NCI-H1092 treated with DMSO at 0.1 percent for 48 hours (cell line): ENCODE results near the gene CEP70.
"Not testable (repeated sequence)": the region's sequence is repeated elsewhere in the genome, so short reads cannot be mapped to it uniquely, and the experiment has no call there.

ENCODE experiments used
- DNase-seq: peaks from one replicate; lab custom pipeline; 2025; lab: John Stamatoyannopoulos, UW

Gene CEP70

DNA sequence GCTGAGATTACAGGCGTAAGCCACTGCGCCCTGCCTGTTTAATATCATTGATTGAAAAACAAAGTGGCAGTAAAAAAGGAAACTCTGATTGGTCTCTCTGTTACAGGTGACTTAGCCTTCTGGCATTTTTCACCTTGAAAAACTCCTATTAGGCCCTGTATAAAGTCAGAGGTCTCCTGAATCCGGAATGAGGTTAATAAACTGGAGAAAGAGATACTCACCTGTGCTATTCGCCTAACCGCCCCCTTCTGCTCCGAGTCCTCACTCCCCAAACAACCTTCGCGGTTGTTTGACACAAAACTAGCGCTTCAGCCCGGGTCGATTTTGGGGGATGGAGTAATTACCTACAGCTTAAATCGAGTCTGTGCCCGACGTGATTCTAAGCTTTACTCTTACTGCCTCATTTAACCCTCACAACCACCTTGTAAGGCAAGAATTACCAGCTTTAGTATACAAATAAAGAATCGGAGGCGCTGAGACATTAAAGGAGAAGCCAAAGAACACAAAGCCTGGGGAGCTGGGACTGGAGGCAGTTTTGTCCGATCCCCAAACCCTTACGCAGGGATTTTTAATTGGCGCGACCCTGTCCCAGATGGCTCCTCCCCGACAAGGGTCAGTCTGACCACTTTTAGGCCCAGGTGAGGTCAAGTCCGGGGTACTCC lies 441 bp downstream of the CEP70 start:
- DNase-seq = no peak

DNA sequence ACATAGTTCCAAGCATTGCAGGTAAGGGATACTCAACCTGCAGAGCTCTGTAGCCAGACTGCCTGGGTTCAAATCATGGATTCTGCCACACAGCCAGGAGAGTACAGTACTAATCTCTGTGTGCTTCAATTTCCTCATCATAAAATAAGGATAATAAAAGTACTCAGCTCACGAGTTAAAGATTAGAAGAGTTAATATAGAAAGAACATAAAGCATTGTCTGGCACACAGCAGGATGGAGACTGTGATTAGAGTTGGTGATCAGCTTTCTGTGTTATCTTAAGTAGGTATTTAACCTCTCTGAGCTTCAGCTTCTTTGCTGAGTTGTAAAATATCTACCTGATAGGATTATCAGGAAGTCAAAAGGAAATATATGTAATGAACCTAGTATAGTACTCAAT lies 2.7 kb downstream of the CEP70 start:
- DNase-seq = no peak

DNA sequence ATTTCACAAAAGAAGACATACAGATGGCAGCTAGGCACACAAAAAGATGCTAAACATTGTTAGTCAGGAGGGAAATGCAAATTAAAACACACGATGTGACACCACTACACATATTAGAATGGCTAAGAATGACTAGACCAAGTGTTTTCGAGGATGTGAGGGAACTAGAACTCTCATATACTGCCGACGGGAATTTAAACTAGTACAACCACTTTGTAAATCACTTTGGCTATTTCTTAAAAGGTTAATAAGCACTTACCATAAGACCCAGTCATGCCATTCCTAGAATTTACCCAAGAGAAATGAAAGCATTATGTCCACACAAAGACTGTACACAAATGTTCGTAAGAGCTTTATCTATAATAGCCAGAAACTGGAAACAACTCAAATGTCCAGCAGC lies 5.6 kb downstream of the CEP70 start:
- no peak for DNase-seq

DNA sequence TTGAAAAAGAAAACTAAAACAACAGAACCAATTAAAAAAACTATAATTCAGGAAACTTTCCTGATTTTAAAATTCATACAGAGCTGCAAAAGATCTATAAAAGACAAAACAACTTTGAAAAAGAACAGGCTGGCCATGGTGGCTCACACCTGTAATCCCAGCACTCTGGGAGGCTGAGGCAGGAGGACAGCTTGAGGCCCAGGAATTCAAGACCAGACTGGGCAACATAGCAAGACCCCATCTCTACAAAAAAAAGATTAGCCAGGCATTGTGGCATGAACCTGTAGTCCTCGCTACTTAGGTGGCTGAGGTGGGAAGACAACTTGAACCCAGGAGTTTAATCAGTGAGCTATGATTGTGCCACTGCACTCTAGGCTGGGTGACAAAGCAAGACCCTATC lies 6.7 kb downstream of the CEP70 start:
- DNase-seq = no peak

DNA sequence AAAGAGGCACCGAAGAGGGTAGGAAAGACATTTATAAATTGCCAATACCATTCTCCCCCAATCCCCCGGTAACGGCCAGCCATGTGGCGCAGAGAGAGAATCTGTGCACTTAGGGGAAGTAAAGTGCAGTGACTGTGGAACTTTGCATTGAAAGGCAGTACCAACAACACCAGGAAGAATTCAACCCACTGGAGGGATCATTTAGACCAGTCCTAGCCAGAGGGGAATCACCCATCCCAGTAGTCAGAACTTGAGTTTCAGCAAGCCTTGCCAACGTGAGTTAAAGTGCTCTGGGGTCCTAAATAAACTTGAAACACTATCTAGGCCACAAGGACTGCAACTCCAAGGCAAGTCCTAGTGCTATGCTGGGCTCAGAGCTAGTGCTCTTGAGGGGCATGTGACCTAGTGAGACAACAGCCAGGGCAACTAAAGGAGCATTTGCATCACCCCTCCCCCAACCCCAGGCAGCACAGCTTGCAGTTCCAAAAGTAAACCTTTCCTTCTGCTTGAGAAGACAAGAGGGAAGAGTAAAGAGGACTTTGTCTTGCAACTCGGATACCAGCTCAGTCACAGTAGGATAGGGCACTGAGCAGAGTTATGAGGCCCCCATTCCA lies 15.0 kb downstream of the CEP70 start:
- DNase-seq = no peak

DNA sequence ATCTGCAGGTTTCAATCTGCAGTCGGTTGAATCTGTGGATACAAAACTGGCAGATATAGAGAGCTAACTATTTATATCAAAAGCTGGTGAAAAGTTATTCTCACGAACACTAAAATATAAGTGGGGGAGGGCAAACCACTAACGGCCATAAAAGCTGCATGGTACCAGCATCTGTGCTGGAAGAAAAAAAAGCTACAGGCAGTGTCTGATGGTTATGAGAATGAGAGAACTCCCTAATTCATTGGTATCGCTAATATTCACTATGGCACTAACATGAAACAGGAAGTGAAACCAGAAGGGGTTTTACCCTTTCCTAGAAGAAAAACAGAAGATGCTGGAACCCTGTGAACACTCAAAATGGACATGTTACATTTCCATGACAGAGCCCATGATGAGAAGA lies 15.9 kb downstream of the CEP70 start:
- DNase-seq = no peak

DNA sequence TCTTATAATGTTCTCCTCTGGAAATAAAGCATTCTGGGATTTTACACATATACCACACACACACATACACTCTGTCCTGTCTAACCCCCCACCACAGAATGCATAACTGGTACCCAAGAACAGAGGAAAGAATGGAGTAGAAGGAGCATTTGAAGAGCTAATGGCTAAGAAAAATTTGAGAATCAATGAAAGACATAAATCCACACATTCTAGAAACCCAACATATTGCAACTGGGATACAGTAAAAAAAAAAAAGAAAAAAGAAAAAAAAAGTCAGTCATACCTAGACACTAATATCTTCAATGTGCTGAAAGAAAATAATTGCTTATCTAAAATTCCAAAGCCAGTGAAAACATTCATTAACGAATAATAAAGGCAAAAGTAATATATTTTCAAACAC lies 20.9 kb downstream of the CEP70 start:
- DNase-seq = no peak

DNA sequence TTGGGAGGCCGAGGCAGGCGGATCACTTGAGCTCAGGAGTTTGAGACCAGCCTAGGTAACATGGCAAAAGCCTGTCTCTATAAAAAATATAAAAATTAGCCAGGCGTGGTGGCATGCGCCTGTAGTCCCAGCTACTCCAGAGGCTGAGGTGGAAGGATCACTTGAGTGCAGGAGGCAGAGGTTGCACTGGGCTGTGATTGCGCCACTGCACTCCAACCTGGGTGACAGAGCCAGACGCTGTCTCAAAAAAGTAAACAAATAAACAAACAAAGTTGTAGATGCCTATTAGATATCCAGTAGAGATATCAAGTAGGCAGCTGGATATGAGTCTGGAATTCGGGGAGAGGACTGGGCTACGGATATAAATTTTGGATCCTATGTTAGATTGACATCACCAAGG lies 24.4 kb downstream of the CEP70 start:
- not testable (repeated sequence) for DNase-seq

DNA sequence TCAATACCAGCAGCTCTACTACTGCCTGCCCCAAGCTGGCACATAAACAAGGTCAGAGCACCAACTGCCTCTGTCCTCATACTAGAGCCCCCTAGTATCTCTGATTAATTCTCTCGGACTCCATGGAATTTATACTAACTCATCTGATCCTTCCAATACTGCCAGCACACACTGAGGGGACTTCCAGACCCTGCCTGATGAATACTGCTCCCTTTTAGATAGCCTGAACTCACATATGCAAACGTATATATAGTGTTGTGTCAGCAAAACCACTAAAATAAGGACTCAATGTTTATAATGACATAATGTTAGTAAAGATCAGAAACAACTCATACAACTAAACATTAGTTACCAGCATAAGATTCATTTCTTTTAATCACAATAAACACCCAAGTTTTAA lies 25.0 kb downstream of the CEP70 start:
- DNase-seq = no peak

DNA sequence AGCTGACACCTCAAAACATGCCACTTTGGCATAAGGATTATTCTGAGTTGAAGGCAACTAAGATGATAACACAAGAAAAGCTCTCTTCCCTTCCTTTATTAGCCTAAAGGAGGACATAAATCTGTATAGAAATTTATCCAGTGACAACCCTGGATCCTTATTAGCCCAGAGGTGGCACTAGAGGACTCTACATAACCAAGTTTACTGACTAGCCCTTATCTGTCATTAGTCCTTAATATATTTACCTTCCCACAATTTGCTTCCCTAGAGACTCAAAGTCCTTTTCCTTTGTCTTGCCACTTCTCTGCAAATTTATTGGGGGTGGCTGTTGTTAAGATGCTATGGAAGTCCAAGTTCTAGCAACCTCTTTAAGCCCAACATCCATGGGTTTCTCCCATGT lies 26.7 kb downstream of the CEP70 start:
- DNase-seq = no peak

DNA sequence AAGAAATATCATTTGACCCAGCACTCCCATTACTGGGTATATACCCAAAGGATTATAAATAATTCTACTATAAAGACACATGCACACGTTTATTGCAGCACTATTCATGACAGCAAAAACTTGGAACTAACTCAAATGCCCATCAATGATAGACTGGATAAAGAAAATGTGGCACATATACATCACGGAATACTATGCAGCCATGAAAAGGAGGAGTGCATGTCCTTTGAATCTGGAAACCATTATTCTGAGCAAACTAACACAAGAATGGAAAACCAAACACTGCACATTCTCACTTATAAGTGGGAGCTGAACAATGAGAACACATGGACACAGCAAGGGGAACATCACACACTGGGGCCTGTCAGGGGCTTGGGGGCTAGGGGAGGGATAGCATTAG lies 27.8 kb downstream of the CEP70 start:
- DNase-seq = not testable (repeated sequence)

DNA sequence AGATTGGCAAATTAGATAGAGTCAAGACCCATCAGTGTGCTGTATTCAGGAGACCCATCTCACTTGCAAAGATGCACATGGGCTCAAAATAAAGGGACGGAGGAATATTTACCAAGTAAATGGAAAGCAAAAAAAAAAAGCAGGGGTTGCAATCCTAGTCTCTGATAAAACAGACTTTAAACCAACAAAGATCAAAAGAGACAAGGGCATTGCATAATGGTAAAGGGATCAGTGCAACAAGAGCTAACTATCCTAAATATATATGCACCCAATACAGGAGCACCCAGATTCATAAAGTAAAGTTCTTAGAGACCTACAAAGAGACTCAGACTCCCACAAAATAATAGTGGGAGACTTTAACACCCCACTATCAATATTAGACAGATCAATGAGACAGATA lies 31.2 kb downstream of the CEP70 start:
- DNase-seq = not testable (repeated sequence)

DNA sequence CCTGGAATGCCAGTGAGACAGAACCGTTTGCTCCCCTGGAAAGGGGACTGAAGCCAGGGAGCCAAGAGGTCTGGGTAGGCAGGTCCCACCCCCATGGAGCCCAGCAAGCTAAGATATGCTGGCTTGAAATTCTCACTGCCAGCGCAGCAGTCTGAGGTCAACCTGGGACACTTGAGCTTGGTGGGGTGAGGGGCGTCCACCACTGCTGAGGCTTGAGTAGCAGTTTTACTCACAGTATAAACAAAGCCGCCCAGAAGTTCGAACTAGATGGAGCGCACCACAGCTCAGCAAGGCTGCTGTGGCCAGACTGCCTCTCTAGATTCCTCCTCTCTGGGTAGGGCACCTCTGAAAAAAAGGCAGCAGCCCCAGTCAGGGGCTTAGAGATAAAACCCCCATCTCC lies 33.6 kb downstream of the CEP70 start:
- DNase-seq = no peak

DNA sequence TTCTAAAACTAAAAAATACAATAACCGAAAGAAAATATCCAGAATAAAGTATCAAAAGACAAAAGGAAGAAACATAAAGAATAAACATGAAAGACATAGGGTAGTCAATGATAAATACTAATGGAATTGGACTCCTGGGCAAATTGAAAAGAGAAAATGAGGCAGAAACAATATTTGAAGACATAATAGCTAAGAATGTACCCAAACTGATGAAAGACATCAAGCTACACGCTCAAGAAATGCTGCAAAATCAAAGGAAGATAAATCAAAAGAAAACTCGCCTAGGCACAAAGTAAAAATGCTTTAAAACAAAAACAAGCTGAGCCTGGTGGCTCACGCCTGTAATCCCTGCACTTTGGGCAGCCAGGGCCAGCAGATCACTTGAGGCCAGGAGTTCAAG lies 34.9 kb downstream of the CEP70 start:
- DNase-seq = no peak

DNA sequence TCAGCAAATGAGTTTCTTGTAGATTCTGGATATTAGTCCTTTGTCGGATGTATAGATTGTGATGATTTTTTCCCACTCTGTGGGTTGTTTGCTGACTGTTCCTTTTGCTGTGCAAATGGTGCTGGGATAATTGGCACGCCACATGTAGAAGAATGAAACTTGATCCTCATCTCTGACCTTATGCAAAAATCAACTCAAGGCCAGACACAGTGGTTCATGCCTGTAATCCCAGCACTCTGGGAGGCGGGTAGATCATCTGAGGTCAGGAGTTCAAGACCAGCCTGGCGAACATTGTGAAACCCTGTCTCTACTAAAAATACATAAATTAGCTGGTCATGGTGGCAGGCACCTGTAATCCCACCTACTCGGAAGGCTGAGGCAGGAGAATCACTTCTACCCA lies 39.3 kb downstream of the CEP70 start:
- DNase-seq = not testable (repeated sequence)

DNA sequence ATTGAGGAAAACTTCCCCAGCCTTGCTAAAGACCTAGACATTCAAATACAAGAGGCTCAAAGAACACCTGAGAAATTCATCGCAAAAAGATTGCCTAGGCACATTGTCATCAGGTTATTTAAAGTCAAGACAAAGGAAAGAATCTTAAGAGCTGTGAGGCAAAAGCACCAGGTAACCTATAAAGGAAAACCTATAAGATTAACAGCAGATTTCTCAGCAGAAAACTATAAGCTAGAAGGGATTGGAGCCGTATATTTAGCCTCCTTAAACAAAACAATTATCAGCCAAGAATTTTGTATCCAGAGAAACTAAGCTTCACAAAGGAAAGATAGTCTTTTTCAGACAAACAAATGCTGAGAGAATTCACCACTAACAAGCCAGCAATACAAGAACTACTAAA lies 43.1 kb downstream of the CEP70 start:
- not testable (repeated sequence) for DNase-seq

DNA sequence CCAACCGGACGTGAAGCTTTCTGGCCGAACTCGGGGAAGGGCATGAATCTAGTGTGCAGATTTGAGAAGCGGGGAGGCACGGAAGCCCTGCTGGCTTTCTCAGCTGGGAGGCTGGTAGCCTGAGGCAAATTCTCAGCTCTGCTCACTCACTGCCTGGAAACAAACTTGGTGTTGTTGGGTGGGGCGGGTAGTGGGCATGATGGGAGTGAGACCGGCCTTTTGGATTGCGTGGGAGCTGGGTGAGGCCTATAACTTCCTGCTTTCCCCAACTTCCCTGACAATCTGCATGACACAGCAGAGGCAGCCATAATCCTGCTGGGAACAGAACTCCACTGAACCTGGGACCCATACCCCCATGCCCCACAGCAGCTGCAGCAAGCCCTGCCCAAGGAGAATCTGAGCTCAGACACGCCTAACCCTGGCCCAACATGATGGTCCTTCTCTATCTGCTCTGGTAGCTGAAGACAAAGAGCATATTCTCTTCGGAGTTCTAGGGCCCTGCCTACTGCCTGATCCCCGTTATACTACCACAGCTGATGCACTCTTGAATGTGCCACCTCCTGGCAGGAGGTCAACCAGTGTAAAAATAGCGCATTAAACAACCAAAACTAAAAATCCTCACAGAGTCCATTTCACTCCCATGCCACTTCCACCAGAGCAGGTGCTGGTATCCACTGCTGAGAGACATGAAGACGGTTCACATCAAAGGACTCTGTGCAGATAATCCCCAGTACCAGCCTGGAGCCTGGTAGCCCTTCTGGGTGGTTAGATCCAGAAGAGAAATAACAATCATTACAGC lies 44.7 kb downstream of the CEP70 start:
- DNase-seq = no peak

DNA sequence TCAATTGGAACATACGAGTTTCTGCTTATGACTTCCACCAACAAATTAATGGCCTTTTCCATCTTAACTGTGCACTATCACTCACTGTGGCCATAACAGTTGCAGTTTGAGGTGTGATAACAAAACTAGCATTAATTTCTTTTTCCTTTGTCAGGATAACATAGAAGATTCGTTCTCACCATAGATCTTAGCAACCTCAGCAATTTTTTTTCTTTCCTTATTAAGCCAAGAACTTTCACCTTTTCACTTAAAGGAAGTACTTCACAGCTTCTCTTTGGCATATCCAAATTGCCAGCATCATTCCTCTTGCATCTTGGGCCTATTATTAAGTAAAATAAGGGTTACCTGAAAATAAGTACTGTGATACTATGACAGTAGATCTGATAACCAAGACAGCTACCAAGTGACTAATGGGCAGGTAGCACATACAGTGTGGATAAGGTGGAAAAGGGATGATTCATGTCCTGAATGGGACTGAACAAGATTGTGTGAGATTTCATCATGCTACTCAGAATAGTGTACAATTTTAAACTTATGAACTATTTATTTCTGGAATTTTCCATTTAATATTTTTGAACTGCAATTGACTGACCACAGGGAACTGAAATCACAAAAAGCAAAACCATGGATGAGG lies 46.6 kb downstream of the CEP70 start:
- DNase-seq = no peak

DNA sequence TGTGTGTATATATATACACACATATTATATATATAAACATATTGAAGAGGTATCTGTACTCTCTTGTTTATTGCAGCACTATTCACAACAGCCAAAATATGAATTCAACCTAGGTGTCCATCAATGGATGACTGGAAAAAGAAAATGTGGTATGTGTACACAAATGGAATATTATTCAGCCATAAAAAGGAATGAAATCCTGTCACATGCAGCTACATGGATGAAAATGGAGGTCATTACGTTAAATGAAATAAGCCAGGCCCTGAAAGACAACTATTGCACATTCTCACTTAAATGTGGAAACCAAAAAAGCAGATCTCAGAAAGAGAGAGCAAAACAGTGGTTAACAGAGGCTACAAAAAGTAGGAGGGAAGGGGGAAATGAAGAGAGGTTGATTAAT lies 49.5 kb downstream of the CEP70 start:
- DNase-seq = no peak

DNA sequence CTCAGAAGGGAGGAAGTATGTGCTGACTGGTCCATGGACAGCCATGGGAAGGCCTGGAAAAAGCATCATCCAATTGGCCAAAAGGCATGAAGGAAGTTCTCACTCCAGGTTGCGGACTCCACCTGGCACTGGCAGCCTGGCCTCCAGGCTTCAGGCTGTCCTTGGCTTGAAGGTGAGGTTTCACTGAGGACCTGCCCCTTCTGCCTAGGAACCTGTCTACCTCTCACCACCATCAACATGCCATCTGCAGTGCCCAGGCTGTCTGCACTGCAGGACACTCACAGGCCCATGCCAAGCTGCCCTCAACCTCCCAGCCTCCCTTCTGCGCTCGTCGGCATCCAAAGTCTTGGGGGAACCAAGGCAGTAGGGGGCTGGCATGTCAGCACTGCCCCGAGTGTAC lies 51.1 kb downstream of the CEP70 start:
- no peak for DNase-seq

DNA sequence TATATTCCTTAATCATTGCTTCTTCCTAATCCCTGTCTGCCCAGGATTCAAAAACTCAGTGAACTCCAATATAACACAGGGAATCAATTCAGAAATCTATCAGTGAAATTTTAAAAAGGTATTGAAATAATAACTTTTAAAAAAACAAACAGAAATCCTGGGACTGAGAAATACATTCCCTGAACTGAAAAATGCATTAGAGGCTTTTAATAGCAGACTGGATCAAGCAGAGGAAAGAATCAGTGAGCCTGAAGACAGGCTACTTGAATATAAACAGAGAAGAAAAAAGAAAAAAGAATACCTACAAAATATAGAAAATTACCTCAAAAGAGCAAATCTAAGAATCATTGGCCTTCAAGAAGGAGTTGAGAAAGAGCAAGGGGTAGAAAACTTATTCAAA lies 54.7 kb downstream of the CEP70 start:
- DNase-seq = no peak

DNA sequence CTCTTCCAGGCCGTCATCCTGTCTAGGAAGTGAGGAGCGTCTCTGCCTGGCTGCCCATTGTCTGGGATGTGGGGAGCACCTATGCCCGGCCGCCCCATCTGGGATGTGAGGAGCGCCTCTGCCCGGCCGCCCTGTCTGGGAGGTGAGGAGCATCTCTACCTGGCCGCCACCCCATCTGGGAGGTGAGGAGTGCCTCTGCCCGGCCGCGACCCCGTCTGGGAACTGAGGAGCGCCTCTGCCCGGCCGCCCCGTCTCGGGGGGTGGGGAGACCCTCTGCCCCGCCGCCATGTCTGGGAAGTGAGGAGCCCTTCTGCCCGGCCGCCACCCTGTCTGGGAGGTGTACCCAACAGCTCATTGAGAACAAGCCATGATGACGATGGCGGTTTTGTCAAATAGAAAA lies 72.6 kb downstream of the CEP70 start:
- not testable (repeated sequence) for DNase-seq
